DND-41 (cell line): Measurements from ENCODE around the gene LRFN2.

ENCODE experiments used
- CTCF ChIP-seq: IDR thresholded peaks from 2 replicates; pipeline ENCODE4 v1.5.1; 2012; ENCODE audit warnings: borderline replicate concordance, low read length, moderate library complexity, mild to moderate bottlenecking; ENCODE audit not compliant: poor library complexity, severe bottlenecking; ENCODE audit errors: extremely low read depth
- EZH2 ChIP-seq: IDR thresholded peaks from 3 replicates; pipeline ENCODE4 v1.6.1; 2012; ENCODE audit warnings: borderline replicate concordance, low read depth, mild to moderate bottlenecking, moderate library complexity, low read length, inconsistent platforms; ENCODE audit not compliant: severe bottlenecking

GRCh38 chr6:40466986-40467539, 120.1 kb downstream of the LRFN2 start:
- TF ChIP-seq CTCF (no peak), EZH2 (no peak)
